Measurements from ENCODE around the gene AK4.
A peak's percentile ranks its signal among the peaks of the same experiment; 100 is the strongest.

Gene AK4

GRCh38 chr1:65253800-65254319 lies 105.9 kb downstream of the AK4 start:
- DNase-seq = no peak

- DNase-seq = peak; percentile 76
Observed at GRCh38 chr1:65254320-65255034, 106.5 kb downstream of the AK4 start.

GRCh38 chr1:65255035-65255655 lies 107.1 kb downstream of the AK4 start:
- DNase-seq = no peak

GRCh38 chr1:65255656-65256050 lies 107.7 kb downstream of the AK4 start:
- no peak for DNase-seq

GRCh38 chr1:65256860-65257708 lies 109.1 kb downstream of the AK4 start:
- no peak for DNase-seq

GRCh38 chr1:65258106-65258505 lies 110.1 kb downstream of the AK4 start:
- no peak for DNase-seq

- DNase-seq = no peak
Observed at GRCh38 chr1:65259816-65260215, 111.8 kb downstream of the AK4 start.

- no peak for DNase-seq
Observed at GRCh38 chr1:65260851-65261473, 113.0 kb downstream of the AK4 start.

GRCh38 chr1:65263286-65263685 lies 115.3 kb downstream of the AK4 start:
- no peak for DNase-seq

- no peak for DNase-seq
Observed at GRCh38 chr1:65264197-65264929, 116.4 kb downstream of the AK4 start.

GRCh38 chr1:65265296-65265650 lies 117.3 kb downstream of the AK4 start:
- no peak for DNase-seq

- DNase-seq = peak; percentile 18
Observed at GRCh38 chr1:65265651-65266351, 117.8 kb downstream of the AK4 start.

- no peak for DNase-seq
Observed at GRCh38 chr1:65266476-65266875, 118.5 kb downstream of the AK4 start.

GRCh38 chr1:65267271-65267670 lies 119.3 kb downstream of the AK4 start:
- DNase-seq = no peak

GRCh38 chr1:65267683-65268082 lies 119.7 kb downstream of the AK4 start:
- DNase-seq = no peak

- no peak for DNase-seq
Observed at GRCh38 chr1:65269612-65270011, 121.6 kb downstream of the AK4 start.

- DNase-seq = no peak
Observed at GRCh38 chr1:65276197-65276939, 128.4 kb downstream of the AK4 start.

- no peak for DNase-seq
Observed at GRCh38 chr1:65277605-65278347, 129.8 kb downstream of the AK4 start.

GRCh38 chr1:65278376-65279069 lies 130.5 kb downstream of the AK4 start:
- no peak for DNase-seq
